GM18858 (cell line): ENCODE measurements around the gene RGMA.
"Not testable (repeated sequence)": the region's sequence is repeated elsewhere in the genome, so short reads cannot be mapped to it uniquely, and the experiment has no call there.

Experiments used
- ATAC-seq: cut with Tn5 transposase; IDR thresholded peaks from one replicate; pipeline ENCODE4 v1.9.1; 2021; ENCODE audit not compliant: unreplicated experiment

RGMA gene

DNA sequence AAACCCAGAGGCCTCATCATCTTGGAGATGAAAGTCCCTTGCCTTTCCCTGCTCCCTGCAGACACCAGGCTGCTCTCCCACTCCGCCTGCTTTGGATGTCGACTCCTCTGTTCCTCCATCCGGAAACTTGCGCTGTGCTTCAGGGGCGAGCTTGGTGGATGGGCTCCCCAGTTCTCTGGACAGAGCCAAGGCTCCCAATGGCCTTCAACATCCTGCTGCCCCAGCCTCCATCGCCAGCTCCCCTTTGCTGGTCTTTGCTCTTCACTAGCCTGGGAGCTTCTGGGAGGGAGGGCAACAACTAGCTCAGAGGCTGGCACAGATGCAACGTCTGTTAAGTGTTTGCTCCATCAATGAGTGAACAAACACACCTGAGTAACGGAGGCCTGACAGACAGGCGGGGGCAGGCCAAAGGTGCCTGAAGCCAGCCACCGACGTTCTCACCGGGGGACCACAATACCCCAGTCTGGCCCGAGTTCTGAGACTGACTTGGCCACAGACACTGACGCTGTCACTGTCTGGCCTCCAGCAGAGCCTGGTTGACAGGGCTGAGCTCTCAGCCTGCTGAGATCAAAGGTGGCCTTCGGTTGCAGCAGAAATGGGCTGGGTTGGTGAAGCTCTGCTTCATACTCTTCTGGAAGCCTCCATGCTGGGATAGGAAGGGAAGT is 39.0 kb downstream of the RGMA start:
- ATAC-seq = no peak

DNA sequence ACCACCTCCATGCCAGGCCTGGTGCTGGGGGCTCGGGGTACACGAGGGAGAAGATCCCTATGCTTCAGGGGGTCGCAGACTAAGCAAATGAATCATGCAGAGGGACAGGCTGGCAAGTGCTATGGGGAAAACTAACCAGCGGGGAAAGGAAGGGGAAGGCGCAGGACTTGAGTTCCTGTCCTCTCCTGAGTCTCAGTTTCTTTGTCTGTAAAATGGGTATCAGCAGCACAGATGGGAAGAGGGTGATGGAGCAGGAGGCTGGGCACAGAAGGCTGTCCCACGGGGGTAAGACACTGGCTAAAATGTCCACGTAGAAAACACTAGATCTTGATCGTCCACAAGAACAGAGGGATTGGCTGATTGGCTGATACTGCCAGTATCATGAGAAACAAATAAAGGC is 39.8 kb downstream of the RGMA start:
- no peak for ATAC-seq

DNA sequence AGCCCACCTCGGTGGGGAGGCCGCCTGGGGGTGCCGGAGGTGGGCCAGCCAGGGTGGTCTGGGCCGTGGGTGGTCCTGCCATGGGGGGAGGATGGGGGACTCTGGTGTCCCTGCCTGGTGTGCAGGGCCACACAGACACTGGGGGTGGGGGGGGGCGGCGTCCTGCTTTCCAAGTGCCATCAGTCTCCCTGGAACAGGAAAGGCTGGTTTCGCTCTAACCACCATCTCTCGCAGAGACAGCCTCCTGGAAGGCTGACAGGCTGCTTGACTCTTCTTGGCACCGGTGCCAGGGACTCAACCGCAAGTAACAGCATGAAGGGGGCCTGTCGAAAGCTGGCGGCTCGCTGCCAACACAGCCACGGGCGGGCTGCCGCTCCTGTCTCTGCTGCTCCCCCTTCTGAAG is 40.3 kb downstream of the RGMA start:
- no peak for ATAC-seq

DNA sequence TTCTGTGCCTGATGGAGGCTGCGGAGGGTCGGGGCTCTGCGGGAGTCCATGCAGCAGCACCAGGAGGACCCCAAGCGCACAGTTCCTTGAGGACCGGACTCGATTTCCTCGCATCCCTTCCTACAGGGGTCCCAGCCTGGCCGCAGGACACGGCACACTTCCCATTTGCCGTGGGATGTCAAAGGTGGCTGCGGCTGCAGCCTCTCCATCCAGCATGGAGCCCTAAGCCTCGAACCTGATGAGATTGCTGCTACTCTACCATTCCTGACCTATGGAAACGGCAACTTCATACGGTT is 40.6 kb downstream of the RGMA start:
- no peak for ATAC-seq

DNA sequence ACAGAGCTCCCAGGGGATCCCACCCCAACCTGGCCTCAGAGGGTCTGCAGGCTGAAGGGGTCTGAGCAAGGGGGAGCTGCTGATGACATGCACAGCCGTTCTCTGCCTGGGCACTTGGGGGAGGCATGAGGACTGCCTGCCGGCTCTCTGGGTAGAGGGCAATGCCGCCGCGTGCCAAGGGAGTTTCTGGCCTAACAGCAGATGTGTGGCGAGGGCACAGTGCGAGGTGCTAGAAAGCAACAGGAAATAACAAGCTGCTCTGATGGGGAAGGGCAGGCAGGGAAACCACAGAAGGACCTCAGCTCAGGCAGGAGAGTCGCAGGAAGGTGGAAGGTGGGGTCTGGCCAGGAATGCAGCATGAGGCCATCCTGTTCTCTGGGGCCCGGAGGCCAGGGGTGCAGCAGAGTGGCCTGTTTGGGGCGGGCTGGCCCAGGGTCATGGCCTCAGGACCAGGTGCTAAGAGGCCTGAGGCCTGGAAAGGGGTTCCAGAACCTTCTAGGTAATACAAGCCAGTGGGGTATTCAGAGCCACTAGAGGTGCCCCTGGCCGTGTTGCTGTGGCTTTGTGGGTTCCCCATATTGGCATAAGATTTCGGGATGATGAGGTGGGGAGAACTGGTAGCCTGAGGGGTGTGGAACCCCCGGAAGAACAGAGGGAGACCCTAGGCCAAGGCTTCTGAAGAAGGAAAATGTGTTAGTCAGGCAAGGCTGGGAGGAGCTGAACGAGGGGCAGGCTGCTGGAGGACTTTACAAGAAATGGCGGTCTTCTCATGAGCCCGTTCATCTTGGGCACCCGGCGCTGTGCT is 41.2 kb downstream of the RGMA start:
- ATAC-seq = no peak

DNA sequence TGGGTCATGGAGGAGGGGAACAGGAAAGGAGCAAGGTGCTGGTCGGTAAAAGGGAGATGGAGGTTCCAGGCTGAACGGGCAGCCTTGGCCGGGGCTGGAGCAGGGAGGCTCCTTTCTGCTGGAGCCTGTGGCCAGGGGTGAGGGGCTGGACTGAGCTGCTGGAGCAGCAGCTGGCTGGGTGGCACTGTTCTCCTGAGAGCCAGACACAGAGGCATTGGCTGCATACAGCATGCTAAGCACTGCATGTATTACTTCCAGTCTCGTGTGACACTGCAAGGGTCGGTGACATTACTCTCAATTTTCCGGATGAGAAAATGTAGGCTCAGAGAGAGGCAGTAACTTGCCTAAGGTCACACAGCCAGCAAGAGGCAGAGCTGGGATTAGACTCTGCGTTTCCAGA is 42.3 kb downstream of the RGMA start:
- ATAC-seq = no peak

DNA sequence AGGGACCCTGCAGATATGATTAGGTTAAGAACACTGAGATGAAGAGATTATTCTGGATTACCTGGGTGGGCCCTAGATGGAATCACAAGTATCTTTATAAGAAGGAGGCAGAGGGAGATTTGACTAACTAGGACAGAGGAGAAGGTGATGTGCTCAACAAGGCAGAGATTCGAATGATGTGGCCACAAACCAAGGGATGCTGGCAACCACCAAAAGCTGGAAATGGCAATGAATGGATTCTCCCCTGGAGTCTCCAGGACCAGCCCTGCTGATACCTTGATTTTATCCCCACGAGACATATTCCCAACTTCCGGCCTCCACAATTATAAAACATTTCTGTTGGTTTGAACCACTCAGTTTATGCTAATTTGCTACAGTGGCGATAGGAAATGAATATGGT is 42.9 kb downstream of the RGMA start:
- ATAC-seq = no peak

DNA sequence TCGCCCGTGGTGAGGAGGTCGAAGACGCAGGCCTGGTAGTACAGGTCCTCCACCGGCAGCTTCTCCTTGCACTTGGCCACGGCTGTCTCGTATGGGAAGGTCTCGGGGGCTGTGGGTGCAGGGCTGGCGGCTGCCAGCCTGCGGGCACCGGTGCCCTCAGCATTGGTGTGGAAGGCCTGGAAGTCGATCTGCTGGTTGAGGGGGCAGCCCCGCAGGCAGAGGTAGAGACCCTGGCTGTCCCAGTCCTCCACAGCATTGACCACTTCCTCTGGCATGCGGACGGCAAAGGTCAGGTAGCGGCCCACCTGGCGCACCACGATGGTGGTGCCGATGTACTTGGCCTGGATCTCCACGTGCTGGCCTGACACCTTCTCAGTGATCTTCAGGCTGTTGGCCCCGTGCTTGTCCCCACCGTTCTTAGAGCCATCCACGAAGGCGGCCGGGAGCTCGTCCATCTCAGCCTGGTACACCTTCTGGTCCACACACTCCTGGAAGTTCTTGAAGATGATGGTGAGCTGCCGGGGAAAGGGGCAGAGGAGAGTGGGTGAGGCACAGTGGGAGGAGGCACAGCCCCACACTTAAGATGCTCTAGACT is 43.7 kb downstream of the RGMA start:
- no peak for ATAC-seq

DNA sequence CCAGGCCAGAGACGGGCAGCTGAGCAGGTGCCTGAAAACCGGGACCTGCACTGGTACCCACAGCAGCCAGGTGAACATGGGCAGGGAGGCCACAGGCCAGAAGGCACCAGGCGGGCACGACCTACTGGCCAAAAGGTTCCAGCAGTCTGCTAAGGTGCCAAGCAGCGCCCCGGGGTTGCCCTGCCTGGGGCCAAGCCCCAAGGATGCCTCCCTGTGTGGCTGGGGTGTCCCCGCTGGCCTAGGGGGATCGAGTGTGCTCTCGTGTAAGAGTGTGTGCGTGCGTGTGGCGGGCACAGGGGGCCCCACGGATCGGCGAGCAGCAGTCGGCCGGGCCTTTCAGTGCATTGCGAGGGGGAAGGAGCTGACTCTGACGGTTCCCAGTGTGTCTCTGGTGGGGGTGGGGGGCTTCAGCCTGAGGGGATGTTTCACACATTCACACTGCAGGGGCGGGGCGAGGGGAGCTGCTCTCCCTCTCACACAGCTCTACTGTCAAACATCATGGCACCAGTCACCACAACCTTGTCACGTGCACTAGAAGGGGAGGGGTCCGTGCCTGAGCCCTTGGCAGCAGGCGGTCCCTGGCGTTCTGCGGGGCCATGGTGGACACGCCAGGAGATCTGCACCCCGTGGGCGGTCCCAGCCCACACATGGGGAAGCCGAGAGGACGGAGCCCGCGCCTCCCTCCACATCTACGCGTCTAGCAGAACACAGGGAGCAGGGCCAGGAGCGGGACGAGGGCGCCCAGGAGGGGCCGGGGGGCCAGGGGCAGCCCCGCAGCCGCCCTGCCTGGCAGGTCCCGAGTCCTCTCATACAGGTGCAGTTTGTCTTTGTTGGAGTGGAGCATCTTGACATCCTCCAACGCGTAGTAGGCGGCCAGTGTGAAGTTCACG is 44.5 kb downstream of the RGMA start:
- ATAC-seq = no peak

DNA sequence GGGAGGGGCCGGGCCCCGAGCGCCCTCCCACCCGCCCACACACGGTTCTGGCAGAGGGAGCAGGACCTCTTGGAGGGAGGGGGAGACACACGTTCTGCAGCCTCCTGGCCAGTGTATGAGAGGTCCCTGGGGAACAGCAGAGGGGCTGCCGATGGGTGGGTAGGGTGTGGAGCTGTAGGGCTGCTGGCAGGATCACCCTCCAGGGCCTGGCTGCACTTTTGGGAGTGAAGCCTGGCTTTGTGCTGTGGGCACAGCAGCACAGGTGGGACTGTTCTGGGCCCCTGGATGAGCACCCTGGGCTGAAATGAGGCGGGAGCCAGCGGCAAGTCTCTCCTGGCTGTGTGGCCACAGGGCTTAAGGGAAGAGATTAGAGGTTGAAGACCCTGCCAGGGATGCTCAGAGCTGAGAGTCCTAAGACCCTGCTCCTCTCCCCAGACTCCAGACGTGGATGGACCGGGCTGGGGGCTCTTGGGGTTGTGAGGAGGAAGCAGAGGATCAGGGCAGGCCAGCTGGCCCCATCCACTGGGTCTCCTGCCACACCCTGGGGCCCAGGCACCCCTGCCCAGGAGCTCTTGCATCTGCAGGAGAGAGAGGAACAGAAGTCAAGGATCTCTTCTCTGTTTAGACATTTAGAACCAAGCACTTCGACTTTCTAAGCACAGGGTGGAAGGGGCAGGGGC is 45.2 kb downstream of the RGMA start:
- no peak for ATAC-seq

DNA sequence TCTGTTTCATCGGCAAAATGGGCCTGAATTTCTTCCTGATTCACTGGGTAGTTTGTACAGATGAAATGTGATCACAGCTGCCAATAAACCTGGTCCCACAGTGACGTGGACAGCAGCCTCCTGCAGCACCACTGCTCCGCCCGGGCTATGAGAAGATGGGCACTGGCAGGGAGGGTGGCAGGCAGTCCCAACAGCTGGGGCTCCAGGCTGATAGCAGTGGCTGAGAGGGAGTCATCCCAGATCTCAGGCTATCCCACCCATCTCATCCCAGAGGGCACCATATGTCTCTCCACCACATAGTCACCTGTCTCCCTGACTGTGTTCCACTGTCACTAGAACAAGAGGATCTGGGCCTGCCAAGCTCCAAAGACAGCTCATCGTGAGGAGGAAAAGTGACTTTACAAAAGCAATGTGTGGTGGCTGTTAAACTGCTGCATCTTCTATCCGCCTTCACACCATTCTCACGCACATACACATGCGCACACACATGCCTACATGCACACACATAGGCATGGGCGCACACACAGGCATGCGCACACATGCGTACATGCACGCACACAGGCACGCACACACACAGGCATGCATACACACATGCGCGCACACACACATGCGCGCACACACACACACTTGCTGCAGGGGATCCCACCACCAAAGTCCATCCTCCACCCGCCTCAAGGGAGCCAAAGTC is 46.2 kb downstream of the RGMA start:
- ATAC-seq = no peak

DNA sequence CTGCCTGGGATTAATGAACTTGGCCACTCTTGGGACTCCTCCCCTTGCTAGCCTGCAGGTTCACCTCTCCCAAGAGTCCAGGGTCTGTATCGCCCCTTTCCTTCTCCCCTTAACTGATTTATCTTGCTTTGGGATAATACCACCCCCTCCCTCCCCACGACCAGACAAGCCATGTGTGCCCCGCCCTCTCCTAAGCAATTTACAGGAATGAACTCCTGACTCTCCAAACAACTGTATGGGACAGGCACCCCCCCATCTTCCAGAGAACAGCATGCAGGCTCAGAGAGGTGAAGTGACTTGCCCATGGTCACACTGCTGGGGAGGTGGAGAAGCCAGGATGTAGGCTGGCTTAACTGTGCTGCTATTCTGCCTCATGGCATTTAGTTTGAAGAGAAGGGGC is 46.8 kb downstream of the RGMA start:
- ATAC-seq = no peak

DNA sequence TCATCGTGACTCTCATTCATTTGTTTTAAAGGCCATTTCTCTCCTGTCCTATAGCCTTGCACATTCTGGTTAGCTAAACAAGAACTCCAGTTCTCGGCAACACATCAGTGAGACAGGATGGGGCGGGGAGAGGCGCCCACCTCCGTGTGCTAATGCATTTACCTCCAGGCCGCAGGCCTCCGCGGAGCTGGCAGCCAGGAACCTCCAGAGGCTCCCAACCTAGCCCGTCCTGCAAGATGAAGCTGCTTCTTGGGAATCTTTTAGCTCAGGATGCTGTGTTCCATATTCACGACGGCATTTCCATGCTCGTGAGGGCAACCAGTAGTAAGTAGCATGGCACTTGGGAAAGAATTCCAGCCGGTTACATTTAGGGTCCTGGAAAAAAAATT is 47.9 kb downstream of the RGMA start:
- no peak for ATAC-seq

DNA sequence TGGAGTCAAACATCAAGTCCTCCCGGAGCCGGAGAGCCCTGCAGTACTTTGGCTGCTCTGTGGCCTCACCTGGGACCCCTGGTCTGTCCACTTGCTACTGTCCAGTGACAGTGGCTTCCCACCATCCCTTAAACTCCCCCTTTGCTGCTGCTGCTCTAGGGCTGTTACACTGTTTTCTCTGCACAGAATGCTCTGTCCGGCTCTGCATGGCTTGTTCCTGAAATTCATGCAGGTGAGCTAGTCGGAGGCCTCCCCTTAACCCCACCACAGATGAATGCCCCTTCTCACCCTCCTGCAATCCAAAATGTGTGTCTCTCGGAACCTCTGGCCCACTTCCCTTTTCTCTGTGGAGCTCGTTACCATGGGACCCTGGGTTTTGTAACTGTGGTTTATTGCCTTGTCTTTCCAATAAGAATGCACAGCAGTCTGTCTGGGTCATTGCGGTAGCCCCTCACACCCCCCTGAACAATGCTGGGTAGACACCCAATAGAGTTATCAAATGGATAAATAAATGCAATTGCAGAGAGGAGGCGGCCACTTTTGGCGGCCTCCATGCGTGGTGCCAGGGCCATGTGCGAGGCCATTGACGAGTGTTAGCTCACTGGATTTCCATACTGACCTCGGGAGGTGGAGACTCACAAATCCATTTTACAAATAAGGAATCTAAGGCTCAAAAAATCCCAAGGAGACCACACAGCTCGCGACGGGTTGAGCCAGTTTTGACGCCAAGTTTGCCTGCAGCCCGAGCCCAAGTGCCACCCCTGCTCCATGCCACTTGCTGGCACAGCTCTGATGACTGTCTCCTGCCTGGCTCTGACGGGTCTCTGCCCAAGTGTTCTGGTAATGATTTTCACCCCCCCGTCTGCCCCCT is 48.5 kb downstream of the RGMA start:
- no peak for ATAC-seq

DNA sequence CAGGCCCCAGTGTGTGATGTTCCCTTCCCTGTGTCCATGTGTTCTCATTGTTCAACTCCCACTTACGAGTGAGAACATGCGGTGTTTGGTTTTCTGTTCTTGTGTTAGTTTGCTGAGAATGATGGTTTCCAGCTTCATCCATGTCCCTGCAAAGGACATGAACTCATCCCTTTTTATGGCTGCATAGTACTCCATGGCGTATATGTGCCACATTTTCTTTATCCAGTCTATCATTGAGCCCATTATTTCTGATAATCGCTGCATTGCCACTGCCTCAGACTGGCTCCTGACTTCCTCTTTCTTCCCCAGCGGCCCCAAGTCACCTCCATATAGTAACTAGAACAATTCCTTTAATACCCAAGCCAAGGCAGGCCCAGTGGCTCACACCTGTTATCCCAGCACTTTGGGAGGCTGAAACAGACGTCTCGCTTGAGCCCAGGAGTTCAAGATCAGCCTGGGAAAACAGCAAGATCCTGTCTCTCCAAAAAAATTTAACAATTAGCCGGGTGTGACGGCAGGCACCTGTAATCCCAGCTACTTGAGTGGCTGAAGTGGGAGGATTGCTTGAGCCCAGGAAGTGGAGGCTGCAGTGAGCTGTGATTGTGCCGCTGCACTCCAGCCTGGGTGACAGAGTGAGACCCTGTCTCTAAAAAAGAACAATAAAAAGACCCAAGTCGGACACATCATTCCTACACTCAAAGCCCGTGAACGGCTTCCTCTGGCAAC is 49.3 kb downstream of the RGMA start:
- ATAC-seq = not testable (repeated sequence)

DNA sequence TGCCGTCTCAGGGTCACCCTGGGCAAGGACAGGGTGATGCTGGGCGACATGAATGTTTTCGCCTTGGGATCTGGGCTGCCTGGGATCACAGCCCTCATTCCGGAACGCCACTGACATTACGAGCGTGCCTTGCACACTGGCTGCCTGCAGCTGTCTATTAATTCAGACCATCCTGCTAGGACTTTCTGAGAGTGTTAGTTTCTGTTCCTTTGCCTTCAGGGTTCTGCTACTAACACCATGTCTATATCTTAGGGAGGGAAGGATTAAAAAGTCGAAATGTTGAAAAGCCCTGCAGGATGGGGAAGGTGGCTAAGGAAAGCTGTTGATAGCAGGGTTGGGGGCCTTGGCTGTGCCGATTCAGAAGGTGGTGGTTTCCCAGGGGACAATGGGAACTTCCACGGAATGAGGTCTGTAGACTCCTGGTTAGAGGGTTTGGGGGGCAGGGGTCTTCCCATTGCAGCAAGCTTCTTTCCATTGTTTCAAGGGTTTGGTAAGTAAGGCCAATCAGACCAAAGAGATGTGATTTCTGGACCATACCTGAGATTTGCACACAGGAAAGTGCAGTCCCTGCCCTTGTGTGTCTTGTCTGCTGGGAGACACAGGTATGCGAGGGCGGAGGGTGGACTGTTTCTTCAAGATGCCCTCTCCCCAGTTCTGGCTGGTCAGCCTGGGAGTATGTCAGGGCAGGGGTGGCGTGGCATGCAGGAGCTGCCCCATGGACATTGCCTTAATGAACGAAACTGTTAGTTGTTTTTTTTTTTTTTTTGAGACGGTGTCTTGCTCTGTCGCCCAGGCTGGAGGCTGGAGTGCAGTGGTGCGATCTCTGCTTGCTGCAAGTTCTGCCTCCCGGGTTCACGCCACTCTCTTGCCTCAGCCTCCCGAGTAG is 50.9 kb downstream of the RGMA start:
- ATAC-seq = no peak

DNA sequence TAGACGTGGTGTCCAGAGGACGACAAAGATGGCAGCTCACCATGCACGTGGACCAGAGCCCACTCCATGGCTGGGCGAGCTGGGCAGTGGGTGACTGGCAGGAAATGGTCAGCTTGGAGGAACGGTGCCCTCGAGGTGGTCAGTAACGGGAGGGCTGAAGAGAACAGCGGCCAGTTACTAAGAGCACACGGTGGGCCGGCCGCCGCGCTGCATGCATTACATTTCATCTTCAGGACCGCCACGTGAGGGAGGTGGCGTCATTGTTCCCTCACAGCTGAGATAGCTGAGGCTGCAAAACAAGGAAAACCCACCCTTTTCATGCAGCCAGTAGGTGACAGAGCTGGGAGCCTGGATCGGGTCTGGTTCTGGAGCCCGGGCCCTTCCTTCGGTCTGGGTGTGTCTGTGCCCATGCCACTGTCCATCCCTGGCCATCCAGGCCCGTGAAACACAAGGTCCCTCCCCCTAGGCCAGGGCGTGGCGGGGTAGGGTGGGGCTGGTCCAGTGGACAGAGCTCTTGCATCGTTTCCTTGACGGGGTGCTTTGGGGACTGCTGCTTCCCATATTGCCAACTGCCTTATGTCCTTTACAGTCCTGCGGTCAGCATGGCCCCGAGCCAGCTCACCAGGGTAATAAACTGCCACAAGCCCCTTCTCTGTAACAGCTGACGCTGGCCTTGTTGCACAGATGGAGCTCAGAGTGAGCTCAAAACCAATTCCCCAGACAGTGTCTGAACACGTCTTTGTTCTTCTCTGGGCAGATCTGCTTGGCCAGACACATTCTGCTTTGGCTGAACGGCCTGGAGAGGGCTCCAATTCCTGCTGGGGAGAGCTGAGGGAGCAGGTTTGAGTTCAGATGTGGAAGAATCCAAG is 51.8 kb downstream of the RGMA start:
- ATAC-seq = no peak
